SK-N-SH treated with all-trans-retinoic acid at 6 μM for 48 hours (cell line): Measurements from ENCODE around the gene WNT6.

Source experiments
- ATAC-seq: fragments of 200-7000 bp; cut with Tn5 transposase; 3 replicates; pipeline ENCODE4 v1.9.1; 2020; ENCODE audit warnings: mild to moderate bottlenecking, moderate library complexity
- BACH2 ChIP-seq: fragments of 250-450 bp; sonication (Bioruptor Pico); IDR thresholded peaks from 2 replicates; pipeline ENCODE4 v1.9.0; 2021; ENCODE audit warnings: mild to moderate bottlenecking, borderline replicate concordance
- CREB5 ChIP-seq: fragments of 250-450 bp; sonication (Bioruptor Pico); IDR thresholded peaks from 2 replicates; pipeline ENCODE4 v1.5.1; 2020; ENCODE audit warnings: low read depth, mild to moderate bottlenecking, moderate library complexity
- CSDC2 ChIP-seq: fragments of 250-450 bp; sonication (Bioruptor Pico); IDR thresholded peaks from 2 replicates; pipeline ENCODE4 v1.5.0; 2020; ENCODE audit warnings: mild to moderate bottlenecking, moderate library complexity
- CSRNP3 ChIP-seq: fragments of 250-450 bp; sonication (Bioruptor Pico); IDR thresholded peaks from 2 replicates; pipeline ENCODE4 v1.5.1; 2021; ENCODE audit warnings: mild to moderate bottlenecking, moderate library complexity
- ESRRG ChIP-seq: fragments of 250-450 bp; sonication (Bioruptor Pico); IDR thresholded peaks from 2 replicates; pipeline ENCODE4 v1.6.1; 2021; ENCODE audit warnings: mild to moderate bottlenecking
- GLIS3 ChIP-seq: fragments of 250-450 bp; sonication (Bioruptor Pico); IDR thresholded peaks from 2 replicates; pipeline ENCODE4 v1.5.0; 2020; ENCODE audit warnings: mild to moderate bottlenecking, moderate library complexity
- ISL1 ChIP-seq: fragments of 250-450 bp; sonication (Bioruptor Pico); IDR thresholded peaks from 2 replicates; pipeline ENCODE4 v2.1.2; 2022; ENCODE audit warnings: mild to moderate bottlenecking, moderate library complexity
- OSR1 ChIP-seq: fragments of 250-450 bp; sonication (Bioruptor Pico); IDR thresholded peaks from 2 replicates; pipeline ENCODE4 v1.8.0; 2022; ENCODE audit warnings: moderate library complexity, mild to moderate bottlenecking, inconsistent platforms
- PATZ1 ChIP-seq: fragments of 250-450 bp; sonication (Bioruptor Pico); IDR thresholded peaks from 2 replicates; pipeline ENCODE4 v1.8.0; 2020; ENCODE audit warnings: mild to moderate bottlenecking, moderate library complexity, borderline replicate concordance
- POU6F1 ChIP-seq: fragments of 250-450 bp; sonication (Bioruptor Pico); IDR thresholded peaks from 2 replicates; pipeline ENCODE4 v1.8.0; 2021; ENCODE audit warnings: low read depth, mild to moderate bottlenecking, moderate library complexity, borderline replicate concordance
- PPARA ChIP-seq: fragments of 250-450 bp; sonication (Bioruptor Pico); IDR thresholded peaks from 2 replicates; pipeline ENCODE4 v1.5.0; 2020; ENCODE audit warnings: mild to moderate bottlenecking, borderline replicate concordance
- SNAI2 ChIP-seq: fragments of 250-450 bp; sonication (Bioruptor Pico); IDR thresholded peaks from 2 replicates; pipeline ENCODE4 v1.5.0; 2020; ENCODE audit warnings: mild to moderate bottlenecking, moderate library complexity
- TCF4 ChIP-seq: fragments of 250-450 bp; sonication (Bioruptor Pico); IDR thresholded peaks from 2 replicates; pipeline ENCODE4 v1.8.0; 2021; ENCODE audit warnings: mild to moderate bottlenecking, moderate library complexity, borderline replicate concordance
- TOX ChIP-seq: fragments of 250-450 bp; sonication (Bioruptor Pico); IDR thresholded peaks from 2 replicates; pipeline ENCODE4 v1.8.0; 2021; ENCODE audit warnings: mild to moderate bottlenecking, moderate library complexity, borderline replicate concordance
- TSHZ2 ChIP-seq: fragments of 250-450 bp; sonication (Bioruptor Pico); IDR thresholded peaks from 2 replicates; pipeline ENCODE4 v1.5.0; 2020; ENCODE audit warnings: mild to moderate bottlenecking, moderate library complexity
- ZC3H10 ChIP-seq: fragments of 250-450 bp; sonication (Bioruptor Pico); IDR thresholded peaks from 2 replicates; pipeline ENCODE4 v1.5.1; 2021; ENCODE audit warnings: mild to moderate bottlenecking, moderate library complexity
- ZFP30 ChIP-seq: fragments of 450-650 bp; formaldehyde crosslinking; IDR thresholded peaks from 2 replicates; pipeline ENCODE4 v1.5.0; 2022; ENCODE audit warnings: mild to moderate bottlenecking, moderate library complexity
- ZNF565 ChIP-seq: fragments of 450-650 bp; formaldehyde crosslinking; conservative IDR thresholded peaks from 2 replicates; pipeline ENCODE4 v1.5.0; 2020; ENCODE audit warnings: low read depth, mild to moderate bottlenecking, moderate library complexity
- ZNF70 ChIP-seq: fragments of 450-650 bp; formaldehyde crosslinking; IDR thresholded peaks from 2 replicates; pipeline ENCODE4 v1.5.0; 2020; ENCODE audit warnings: mild to moderate bottlenecking, moderate library complexity
- ZNF8 ChIP-seq: fragments of 450-650 bp; formaldehyde crosslinking; IDR thresholded peaks from 2 replicates; pipeline ENCODE4 v1.5.0; 2020; ENCODE audit warnings: mild to moderate bottlenecking, moderate library complexity

The WNT6 gene

GRCh38 chr2:218888341-218888740 lies 28.7 kb downstream of the WNT6 start:
- ATAC-seq, result no peak
- TF ChIP-seq OSR1 (CRISPR knock-in tag) (no peak), TCF4 (CRISPR knock-in tag) (no peak), BACH2 (CRISPR knock-in tag) (no peak), ZNF70 (CRISPR knock-in tag) (no peak)

- TF ChIP-seq CREB5 (no peak), TOX (CRISPR knock-in tag) (no peak), ZNF70 (CRISPR knock-in tag) (no peak), ZNF8 (CRISPR knock-in tag) (no peak), TSHZ2 (CRISPR knock-in tag) (no peak), ZNF565 (CRISPR knock-in tag) (no peak), ESRRG (CRISPR knock-in tag) (no peak), ZFP30 (CRISPR knock-in tag) (no peak), ZC3H10 (CRISPR knock-in tag) (no peak), BACH2 (CRISPR knock-in tag) (no peak), ISL1 (CRISPR knock-in tag) (no peak)
- ATAC-seq, result no peak
Observed at GRCh38 chr2:218889937-218890336, 30.3 kb downstream of the WNT6 start.

GRCh38 chr2:218890369-218890768 lies 30.8 kb downstream of the WNT6 start:
- no peak for TF ChIP-seq GLIS3 (CRISPR knock-in tag)
- TF ChIP-seq OSR1 (CRISPR knock-in tag), result no peak
- no peak for TF ChIP-seq TOX (CRISPR knock-in tag)
- TF ChIP-seq CSRNP3 (CRISPR knock-in tag), result no peak
- no peak for TF ChIP-seq PATZ1 (CRISPR knock-in tag)
- TF ChIP-seq POU6F1 (CRISPR knock-in tag), result no peak
- no peak for TF ChIP-seq ZNF8 (CRISPR knock-in tag)
- no peak for TF ChIP-seq CSDC2 (CRISPR knock-in tag)
- no peak for TF ChIP-seq CREB5
- TF ChIP-seq ZNF70 (CRISPR knock-in tag), result no peak
- TF ChIP-seq PPARA, result no peak
- TF ChIP-seq ESRRG (CRISPR knock-in tag), result no peak
- no peak for TF ChIP-seq SNAI2 (CRISPR knock-in tag)
- TF ChIP-seq TSHZ2 (CRISPR knock-in tag), result no peak
- TF ChIP-seq ZFP30 (CRISPR knock-in tag), result no peak
- ATAC-seq, result no peak
